GM10266 (cell line): ENCODE measurements around the gene DENND1A.

Experiments
- DNase-seq: peaks from one replicate; pipeline ENCODE4 v3.0.0; 2012; ENCODE audit errors: extremely low spot score
- CTCF ChIP-seq: IDR thresholded peaks from 2 replicates; pipeline ENCODE4 v1.5.1; 2012; ENCODE audit warnings: mild to moderate bottlenecking, low read depth; ENCODE audit not compliant: control insufficient read depth, insufficient read depth; ENCODE audit errors: missing control alignments

The DENND1A gene

GRCh38 chr9:123417289-123418051 is 512.5 kb downstream of the DENND1A start:
- TF ChIP-seq CTCF: no peak
- no peak for DNase-seq

- DNase-seq: no peak
- TF ChIP-seq CTCF: no peak
Observed at GRCh38 chr9:123416176-123416575, 513.8 kb downstream of the DENND1A start.

GRCh38 chr9:123414936-123415930 is 514.7 kb downstream of the DENND1A start:
- no peak for DNase-seq
- no peak for TF ChIP-seq CTCF

- TF ChIP-seq CTCF: no peak
- DNase-seq: no peak
Observed at GRCh38 chr9:123414204-123414603, 515.7 kb downstream of the DENND1A start.

- DNase-seq: no peak
- TF ChIP-seq CTCF: no peak
Observed at GRCh38 chr9:123412171-123412820, 517.6 kb downstream of the DENND1A start.

- DNase-seq: no peak
- TF ChIP-seq CTCF: no peak
Observed at GRCh38 chr9:123411636-123412035, 518.3 kb downstream of the DENND1A start.

- no peak for DNase-seq
- no peak for TF ChIP-seq CTCF
Observed at GRCh38 chr9:123411191-123411590, 518.7 kb downstream of the DENND1A start.
